Activated T-helper 1 cell treated with Interleukin-2 at 50 U/mL for 16 hours (primary cell): ENCODE results near the gene GANC.
"Not testable (repeated sequence)": the region's sequence is repeated elsewhere in the genome, so short reads cannot be mapped to it uniquely, and the experiment has no call there.

Experiments used
- DNase-seq: peaks from one replicate; pipeline ENCODE4 v3.0.0-alpha.2; 2020; ENCODE audit warnings: low read depth

Gene GANC

DNA sequence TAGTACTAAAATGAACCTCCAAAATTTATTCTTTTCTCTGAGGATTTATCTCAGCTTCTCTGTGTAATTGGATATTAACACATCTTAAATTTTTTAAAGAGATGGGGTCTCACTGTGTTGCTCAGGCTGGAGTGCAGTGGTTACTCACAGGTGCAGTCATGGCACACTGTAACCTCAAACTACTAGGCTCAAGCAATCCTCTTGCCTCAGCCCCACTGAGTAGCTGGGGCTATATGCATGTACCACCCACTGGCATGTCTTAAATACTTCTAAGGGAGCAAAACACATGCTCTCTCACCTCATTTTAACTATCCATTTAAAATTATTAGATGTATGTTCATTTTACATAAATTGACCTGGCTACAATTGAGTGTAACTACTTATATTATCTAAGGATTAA is 11.6 kb downstream of the GANC start:
- no peak for DNase-seq

DNA sequence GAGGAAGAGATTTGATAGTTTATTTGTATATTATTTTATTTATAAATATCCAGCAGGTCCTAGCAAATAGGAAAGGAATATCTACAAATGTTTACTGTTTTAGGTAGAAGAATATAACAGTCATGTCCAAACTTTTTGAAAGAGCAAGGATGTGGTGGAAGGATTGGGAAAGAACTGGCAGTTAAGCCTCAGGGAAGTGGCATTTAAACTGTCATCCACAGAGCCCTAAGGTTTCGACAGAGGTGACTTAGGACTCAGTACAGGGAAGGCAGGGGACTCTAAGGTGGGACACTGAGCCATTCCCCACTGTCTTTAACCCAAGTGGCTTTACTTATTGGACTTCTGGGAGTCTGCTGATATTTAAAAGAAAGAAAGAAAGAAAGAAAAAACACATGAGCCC is 12.0 kb downstream of the GANC start:
- no peak for DNase-seq

DNA sequence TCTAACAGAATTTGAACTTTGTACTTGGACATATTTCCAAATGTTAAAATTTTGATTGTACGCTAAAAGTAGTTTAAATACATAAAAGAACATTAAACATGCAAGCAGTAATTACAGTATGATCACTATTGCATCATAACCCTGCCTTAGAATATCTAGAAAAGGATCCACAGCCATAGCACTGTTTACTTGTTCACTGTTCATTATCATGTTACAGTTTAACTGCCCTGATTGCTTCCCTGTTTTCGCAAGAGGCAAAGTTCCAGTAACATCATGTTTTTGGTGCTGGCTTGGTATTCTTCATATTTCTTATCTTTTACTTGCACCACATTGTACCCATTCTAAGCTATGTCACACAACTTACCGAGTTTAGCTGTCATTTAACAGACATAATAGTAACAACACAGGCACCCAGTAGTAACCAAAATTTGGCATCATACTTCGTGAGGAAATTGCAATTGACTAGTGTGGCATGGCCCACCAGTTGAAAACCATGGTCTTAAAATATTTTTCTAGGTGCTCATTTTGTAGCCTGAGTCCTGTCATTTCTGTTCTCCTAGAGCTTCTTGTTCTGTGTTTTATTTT is 13.5 kb downstream of the GANC start:
- no peak for DNase-seq

DNA sequence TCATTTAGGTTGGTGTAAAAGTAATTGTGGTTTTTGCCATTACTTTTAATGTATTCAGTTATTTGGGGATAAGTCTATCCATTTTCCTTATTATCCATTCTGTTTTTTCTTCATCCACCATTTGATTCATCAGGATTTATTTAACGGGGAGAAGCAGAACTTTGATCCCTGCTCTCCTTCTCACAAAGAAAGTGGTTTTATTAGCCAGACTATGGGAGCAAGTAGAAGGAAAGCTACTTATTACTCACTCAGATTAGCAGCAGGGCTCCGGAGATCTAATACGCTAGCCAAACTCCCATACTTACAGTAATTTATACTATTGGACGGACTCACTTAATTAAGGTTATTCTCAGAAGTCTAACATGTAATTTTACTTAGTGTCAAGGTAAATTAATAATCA is 14.9 kb downstream of the GANC start:
- DNase-seq: no peak

DNA sequence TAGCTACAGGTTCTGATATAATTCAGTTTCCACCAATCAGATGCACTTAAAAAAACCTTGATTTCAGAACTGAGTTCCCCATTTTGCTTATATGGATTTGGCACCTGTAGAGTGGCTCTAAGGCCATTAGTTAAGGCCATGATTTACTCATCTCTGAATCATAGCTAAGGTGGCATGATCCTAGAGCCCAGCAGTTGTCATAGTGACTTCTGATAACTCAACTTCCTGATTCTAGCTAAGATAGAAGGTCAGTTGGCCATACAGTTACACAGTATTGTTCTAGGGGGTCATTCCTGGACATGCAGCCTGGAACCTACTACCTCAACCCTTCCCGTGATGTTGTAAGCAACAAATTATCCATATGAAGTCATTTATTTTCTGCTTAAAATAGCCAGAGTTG is 16.2 kb downstream of the GANC start:
- DNase-seq: no peak

DNA sequence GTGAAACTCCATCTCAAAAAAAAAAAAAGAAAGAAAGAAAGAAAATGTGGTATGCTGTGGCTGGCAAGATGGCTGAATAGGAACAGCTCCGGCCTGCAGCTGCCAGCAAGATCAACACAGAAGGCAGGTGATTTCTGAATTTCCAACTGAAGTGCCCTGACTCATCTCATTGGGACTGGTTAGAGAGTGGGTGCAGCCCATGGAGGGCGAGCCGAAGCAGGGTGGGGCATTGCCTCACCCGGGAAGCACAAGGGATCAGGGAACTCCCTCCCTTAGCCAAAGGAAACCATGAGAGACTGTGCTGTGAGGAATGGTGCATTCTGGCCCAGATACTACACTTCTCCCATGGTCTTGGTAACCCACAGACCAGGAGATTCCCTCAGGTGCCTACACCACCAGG is 28.0 kb downstream of the GANC start:
- DNase-seq: not testable (repeated sequence)

DNA sequence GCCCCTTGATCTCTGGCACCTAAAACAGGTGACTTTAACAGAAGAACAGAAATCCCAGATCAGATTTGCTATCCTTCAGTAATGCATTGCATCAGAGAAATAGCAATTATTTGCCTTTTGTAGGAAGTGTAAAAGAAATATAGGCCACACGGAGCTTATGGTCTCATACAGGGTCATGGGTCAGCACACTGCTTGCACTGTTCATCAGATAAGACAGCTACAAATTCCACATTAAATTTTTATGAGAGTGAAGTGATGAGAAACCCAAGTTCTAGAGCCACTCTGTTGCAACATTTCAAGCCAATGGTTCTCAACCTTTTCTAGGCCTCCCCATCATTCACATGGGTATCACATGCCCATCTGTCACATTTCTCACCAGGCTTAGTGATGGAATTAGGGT is 33.7 kb downstream of the GANC start:
- DNase-seq: no peak

DNA sequence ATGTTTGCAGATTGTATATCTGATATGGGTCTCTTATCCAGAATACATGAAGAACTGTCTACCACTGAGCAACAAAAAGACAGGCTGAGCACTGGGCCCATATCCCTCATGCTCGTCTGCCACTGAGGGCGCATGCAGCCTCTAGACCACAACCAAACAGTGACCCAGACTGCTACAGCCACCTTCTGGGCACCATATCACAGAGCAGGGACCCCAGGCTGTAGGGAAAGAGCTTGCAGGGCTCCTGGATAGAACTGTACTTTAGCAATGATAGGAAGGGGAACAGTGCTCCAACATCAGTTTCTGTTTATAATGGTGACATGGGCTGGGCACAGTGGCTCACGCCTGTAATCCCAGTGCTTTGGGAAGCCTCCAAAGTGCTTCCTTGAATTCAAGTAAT is 40.5 kb downstream of the GANC start:
- DNase-seq: no peak

DNA sequence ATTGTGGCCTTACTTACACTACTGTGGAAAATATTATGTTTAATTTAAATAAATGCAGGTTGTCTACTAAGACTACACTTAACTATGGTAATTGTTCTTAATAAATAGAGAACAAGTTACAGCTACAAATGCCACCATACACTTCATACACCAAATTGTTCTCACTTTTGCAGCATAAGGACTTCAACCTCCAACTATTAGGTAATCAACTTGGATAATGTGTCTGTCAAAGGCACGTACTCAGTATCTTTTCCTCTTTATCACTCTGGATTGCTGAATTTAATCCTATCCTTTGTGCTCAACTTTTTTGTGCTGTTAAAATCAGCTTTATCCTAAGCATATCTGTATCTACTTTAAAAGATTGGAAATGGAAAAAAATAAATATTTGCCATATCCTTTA is 41.8 kb downstream of the GANC start:
- DNase-seq: no peak

DNA sequence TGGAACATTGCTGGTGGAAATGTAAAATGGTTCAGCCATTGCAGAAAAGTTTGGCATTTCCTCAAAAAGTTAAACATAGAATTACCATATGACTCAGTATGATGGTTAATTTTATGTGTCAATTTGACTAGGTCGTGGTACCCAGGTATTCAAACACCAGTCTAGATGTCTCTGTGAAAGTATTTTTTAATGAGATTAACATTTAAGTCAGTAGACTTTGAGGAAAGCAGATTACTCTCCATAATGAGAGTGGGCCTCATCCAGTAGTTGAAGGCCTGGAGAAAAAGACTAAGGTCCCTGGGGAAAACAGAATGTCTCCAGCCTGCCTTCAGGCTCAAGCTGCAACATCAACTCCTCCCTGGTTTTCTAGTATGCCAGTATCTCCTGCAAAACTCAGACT is 42.5 kb downstream of the GANC start:
- no peak for DNase-seq

DNA sequence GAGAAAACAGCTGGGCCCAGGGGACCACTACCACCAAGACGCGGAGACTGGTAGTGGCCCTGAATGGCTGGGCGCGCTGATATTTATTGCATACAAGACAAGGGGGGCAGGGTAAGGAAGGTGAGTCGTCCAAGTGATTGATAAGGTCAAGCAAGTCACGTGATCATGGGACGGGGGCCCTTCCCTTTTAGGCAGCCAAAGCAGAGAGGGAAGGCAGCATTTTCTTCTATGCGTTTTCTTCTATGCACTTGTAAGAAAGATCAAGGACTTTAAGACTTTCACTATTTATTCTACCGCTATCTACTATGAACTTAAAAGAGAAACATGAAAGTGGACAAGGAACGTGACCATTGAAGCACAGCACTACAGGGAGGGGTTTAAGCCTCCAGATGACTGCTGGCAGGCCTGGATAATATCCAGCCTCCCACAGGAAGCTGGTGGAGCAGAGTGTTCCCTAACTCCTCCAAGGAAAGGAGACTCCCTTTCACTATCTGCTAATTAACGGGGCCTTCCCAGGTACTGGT is 43.3 kb downstream of the GANC start:
- DNase-seq: not testable (repeated sequence)

DNA sequence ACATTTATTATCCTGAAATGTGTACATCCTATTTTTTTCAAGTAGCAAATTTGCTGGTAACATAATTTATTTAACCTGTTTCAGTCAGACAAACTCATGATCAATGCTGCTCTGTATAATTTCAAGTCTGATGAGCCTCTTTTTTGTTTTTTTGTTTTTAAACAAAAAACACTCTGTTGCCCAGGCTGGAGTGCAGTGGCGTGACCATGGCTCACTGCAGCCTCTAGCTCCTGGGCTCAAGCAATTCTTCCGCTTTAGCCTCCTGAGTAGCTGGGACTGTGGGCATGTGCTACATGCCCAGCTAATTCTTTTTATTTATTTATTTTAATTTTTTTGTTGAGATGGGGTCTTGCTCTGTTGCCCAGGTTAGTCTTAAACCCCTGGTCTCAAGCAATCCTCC is 46.2 kb downstream of the GANC start:
- DNase-seq: no peak

DNA sequence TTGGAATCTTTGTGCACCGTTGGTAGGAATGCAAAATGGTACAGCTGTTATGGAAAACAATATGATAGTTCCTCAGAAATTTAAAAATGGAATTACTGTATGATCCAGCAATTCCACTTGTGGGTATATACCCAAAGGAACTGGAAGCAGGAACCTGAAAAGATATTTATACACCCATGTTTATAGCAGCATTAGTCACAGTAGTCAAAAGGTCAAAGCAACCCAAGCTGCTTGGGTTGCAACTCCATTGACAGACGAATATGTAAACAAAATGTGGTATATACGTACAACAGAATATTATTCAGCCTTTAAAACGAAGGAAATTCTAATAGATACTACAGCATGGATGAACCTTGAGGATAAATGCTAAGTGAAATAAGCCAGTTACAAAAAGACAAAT is 51.3 kb downstream of the GANC start:
- DNase-seq: no peak

DNA sequence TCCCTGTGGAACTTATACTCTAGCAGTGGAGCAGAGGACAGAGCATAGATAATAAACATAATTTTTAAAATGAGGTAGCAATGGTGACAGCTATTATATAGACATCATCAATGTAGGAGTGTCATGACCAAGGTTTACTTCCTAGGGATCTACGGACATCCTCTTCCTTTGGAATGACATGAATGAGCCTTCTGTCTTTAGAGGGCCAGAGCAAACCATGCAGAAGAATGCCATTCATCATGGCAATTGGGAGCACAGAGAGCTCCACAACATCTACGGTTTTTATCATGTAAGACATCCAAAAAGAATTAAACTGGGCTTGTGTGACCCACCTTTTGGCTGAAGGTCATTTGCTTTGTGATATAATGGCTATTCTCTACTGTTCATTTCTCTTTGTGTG is 56.2 kb downstream of the GANC start:
- DNase-seq: no peak

DNA sequence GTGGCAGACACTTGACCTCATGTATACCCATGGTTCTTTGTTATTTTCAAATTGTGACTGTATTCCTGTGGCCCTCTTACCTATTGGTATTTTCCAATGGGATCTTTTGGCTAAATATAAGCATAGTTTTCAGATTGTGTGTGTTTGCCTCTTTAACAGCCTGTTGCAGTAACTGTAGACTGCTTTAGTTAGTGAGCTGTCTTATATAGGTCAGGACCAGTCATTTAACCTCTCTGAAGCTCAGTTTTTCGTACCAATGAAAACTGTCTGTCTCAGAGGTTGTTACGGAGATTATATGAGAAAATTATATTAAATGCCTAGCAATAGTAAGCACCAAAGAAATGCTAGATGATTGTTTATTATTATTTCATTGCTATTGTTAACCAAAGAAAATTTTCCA is 57.0 kb downstream of the GANC start:
- DNase-seq: no peak

DNA sequence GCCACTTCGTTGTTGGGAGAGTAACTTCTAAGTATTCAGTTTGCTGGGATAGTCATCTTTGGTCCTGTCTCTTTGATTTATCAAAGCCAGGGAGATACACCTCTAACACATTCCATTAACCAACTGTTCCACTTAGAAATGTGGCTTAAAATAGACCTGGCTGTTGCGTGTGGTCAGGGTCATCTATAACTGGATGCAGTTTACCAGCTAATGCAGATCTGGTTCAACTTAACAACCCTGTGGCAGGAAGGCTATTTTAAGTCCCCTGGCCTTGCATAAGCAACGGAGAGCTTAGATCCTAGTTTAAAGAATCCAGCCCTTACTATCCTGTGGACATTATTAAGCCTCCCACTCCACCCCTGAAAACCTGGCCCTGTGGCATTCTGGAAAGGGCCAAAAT is 58.2 kb downstream of the GANC start:
- DNase-seq: no peak

DNA sequence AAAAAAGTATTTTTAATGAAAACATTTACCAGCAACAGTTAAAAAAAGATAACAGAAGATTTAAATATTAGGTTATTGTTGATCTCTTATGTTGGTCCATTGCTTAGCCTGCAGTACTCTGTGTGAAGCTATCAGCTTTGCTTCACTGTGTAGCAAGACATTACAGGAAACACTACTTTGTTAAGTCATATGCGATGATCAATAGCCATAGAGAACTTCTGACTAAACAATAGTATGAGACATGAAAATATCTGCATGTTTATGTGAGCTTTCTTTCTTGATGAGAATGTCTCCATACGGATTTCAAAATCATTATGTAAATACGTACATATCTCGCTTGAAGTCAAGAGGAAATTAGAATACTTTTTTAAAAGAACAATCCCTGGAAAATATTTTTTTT is 59.3 kb downstream of the GANC start:
- DNase-seq: no peak

DNA sequence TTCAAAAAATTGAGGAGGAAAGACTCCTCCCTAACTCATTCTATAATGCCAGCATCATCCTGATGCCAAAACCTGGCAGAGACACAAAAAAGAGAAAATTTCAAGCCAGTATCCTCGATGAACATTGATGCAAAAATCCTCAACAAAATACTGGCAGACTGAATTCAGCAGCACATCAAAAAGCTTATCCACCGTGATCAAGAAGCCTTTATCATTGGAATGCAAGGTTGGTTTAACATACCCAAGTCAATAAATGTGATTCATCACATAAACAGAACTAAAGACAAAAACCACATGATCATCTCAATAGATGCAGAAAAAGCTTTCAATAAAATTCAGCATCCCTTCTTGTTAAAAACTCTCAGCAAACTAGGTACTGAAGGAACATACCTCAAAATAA is 62.1 kb downstream of the GANC start:
- DNase-seq: no peak

DNA sequence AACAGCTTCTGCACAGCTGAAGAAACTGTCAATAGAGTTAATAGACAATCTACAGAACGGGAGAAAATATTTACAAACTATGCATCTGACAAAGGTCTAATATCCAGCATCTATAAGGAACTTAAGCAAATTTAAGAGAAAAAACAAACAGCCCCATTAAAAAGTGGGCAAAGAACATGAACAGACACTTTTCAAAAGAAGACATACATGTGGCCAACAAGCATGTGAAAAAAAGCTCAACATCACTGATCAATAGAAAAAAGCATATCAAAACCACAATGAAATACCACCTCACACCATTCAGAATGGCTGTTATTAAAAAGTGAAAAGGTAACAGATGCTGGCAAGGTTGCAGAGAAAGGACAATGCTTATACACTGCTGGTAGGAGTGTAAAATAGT is 63.6 kb downstream of the GANC start:
- not testable (repeated sequence) for DNase-seq

DNA sequence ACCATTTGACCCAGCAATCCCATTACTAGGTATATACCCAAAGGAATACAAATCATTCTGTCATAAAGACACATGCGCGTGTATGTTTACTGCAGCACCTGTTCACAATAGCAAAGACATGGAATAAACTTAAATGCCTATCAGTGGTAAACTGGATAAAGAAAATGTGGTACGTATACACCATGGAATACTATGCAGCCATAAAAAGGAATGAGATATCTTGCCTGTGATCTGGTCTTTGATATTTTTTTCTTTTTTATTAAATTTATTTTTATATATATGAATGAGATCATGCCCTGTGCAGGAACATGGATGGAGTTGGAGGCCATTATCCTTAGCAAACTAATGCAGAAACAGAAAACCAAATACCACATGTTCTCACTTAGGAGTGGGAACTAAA is 64.1 kb downstream of the GANC start:
- not testable (repeated sequence) for DNase-seq

DNA sequence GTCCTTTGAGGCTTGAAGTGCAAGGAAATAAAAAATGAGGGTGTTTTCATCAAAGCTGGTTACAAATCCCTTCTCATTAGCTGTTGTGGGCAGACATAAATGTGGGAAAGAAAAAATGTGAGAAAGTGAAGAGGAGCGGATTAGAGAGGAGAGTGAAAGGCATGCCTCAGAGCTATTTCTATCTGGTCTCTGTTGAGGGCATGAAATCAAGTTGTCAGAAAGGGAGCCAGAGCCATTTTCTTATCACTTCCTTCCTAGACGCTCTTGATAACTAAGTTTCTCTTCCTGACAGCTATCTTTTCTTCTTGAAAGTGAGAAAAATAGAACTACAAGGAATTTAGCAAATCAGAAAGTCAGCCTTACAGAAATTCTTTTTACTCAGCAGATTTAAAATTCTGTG is 65.5 kb downstream of the GANC start:
- DNase-seq: no peak

DNA sequence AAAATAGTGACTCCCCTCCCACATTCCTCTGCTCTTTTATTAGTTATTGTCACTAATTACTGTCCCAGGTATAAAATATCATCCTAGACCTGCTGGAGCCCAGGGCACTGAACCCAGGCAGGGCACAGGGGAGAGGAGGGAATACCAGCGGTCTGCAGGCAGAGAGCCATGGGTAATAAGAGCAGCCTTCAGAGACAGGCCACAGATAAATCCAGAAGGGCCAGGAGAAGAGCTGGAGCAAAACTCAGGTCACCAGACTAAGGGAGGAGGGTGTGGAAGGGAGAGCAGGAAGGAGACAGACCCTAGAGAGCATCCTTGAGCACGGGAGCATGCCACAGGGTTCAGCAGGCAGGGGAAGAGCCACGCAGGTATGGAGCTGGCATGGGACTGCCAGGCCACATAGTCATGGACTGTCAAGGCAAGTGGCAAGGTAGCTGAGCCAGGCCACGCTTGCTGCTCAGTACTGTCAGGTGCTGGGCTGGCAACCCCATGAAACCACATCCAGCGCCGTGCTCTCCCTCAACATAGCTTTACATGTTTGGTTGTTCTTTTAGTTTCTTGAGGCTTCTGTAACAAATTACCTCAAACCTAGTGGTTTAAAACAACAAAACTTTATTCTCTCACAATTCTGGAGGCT is 70.7 kb downstream of the GANC start:
- DNase-seq: no peak

DNA sequence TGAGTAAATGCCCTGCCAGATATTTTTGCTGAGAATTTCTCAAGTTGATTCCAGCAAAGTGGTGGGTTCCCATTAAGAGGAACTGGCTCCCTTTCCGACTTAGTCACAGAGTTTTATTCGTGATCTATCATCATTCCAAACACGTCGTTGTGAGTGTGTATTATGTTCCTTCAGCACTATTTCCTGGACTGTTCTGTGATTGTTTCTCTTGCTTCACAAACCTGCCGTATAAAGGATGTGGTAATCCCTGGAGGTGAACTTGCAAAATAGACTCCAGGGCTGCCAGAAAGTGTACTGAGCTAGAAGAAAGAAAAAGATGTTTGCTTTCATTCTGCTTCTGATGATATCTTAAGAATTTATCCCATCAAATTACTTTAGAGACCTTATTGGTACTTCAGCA is 71.8 kb downstream of the GANC start:
- DNase-seq: no peak

DNA sequence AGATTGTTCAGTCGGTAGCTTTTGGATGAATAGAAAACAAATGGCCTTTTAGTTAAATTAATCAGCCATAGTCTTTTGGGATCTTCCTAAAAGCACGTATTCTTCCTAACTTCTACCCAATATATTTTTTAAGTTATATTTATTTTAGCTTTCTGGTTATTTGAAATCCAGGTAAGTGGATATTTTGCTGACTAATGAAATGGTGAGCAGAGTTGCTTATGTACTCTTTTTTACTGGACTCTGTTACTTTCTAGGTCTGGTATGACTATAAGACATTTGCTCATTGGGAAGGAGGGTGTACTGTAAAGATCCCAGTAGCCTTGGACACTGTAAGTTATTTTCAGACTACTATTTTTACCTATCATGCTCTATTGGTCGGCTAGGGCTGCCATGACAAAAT is 72.5 kb downstream of the GANC start:
- no peak for DNase-seq
